Activated naive CD4-positive, alpha-beta T cell treated with anti-CD3 and anti-CD28 coated beads, Interleukin-2, amount 50 U/mL, for 24 hours (primary cell): ENCODE data around the gene STAP2.

Experiments used
- H3K27ac Mint-ChIP-seq: one replicate; pipeline ENCODE4 v1.8.0; 2021; ENCODE audit warnings: mild to moderate bottlenecking, mixed read lengths
- H3K27me3 Mint-ChIP-seq: one replicate; pipeline ENCODE4 v1.8.0; 2021; ENCODE audit warnings: mixed read lengths
- H3K36me3 Mint-ChIP-seq: one replicate; pipeline ENCODE4 v1.8.0; 2021; ENCODE audit warnings: mixed read lengths
- H3K4me1 Mint-ChIP-seq: one replicate; pipeline ENCODE4 v1.8.0; 2021; ENCODE audit warnings: mixed read lengths
- H3K4me3 Mint-ChIP-seq: one replicate; pipeline ENCODE4 v1.8.0; 2021; ENCODE audit warnings: mild to moderate bottlenecking, mixed read lengths
- H3K9me3 Mint-ChIP-seq: one replicate; pipeline ENCODE4 v1.8.0; 2021; ENCODE audit warnings: mixed read lengths

STAP2 gene

GRCh38 chr19:4362831-4363545 is 24.4 kb upstream of the STAP2 start:
- Mint-ChIP-seq H3K36me3 (peaks cover 2% of the 10 kb centered on the region), H3K9me3 (no peaks in the 10 kb centered on the region), H3K4me1 (peaks cover 5% of the 10 kb centered on the region), H3K4me3 (no peak overlapping the region), H3K27ac (no peak overlapping the region), H3K27me3 (no peaks in the 10 kb centered on the region)

GRCh38 chr19:4362101-4362828 is 23.6 kb upstream of the STAP2 start:
- Mint-ChIP-seq H3K36me3 (peaks cover 2% of the 10 kb centered on the region), H3K27me3 (no peaks in the 10 kb centered on the region), H3K9me3 (no peaks in the 10 kb centered on the region), H3K4me3 (no peak overlapping the region), H3K4me1 (no peaks in the 10 kb centered on the region), H3K27ac (no peak overlapping the region)

DNA sequence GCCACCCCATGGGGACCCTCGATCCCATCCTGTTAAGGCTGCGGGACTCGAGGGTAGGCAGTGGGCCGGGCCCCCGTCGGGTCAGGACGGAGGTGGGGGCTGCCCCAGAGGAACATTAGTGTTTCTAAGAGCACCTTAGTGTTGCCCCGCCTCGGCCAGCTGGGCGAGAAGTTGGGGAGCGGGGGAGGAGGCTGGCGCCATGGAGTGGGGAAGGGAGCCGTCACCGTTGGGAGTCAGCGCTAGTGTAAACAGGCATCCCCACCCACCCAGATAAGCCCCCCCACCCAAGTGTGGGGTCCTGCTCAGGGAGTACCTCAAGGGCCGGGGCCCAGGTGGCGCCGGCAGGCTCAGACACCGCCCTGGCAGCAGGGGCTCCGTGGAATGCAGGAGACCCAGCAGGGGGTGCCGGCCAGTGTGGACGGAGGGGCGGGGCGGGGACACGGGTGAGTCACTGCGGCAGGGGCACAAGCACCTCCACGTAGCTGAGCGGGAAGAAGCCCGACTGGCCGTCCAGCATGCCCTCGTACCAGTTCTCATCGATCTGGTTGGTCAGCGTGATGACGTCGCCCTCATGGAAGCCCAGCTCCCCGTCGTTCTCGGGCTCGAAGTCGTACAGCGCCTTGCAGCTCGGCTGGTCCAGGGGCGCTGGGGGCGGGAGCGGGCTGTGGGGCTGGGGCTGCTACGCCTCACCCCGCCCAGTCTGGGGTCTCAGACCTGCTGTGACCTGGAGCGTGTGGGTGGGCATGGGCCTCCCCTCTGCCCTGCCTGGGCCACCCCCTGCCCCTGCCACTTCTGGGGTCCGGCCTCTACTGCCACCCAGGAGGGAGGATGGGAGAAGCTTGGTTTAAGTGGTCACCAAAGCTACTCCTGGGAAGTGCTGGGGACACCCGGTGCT is 22.8 kb upstream of the STAP2 start:
- Mint-ChIP-seq H3K4me1 (no peaks in the 10 kb centered on the region), H3K36me3 (peaks cover 2% of the 10 kb centered on the region), H3K9me3 (no peaks in the 10 kb centered on the region), H3K27ac (no peak overlapping the region), H3K4me3 (no peak overlapping the region), H3K27me3 (no peaks in the 10 kb centered on the region)

GRCh38 chr19:4360641-4361151 is 22.1 kb upstream of the STAP2 start:
- Mint-ChIP-seq H3K27ac (no peak overlapping the region), H3K9me3 (no peaks in the 10 kb centered on the region), H3K4me1 (no peaks in the 10 kb centered on the region), H3K4me3 (no peak overlapping the region), H3K27me3 (no peaks in the 10 kb centered on the region), H3K36me3 (peaks cover 2% of the 10 kb centered on the region)

DNA sequence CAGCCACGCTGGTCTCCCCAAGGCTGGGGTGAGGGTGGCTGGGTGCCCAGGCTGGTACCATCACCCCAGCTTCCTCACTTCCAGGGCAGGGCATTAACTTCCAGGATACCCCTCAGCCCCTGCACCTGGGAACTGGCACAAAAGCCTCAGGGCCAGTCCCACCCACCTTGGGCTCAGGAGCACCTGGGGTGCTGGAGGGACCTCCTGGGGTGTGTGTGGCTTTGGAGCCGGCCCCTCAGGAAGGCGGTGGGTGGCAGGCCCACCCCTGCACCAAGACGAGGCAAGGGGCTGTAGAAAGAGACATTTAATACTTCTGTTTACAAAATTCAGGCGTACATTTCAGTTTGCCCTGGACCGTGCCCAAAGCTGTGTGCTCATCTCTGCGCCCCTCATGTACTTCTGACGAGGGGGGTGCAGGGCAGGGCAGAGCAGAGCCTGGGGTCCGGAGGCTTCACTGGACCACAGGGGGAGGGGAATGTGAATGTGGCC is 21.5 kb upstream of the STAP2 start:
- Mint-ChIP-seq H3K9me3 (no peaks in the 10 kb centered on the region), H3K4me1 (no peaks in the 10 kb centered on the region), H3K4me3 (no peak overlapping the region), H3K36me3 (peaks cover 2% of the 10 kb centered on the region), H3K27me3 (no peaks in the 10 kb centered on the region), H3K27ac (no peak overlapping the region)

DNA sequence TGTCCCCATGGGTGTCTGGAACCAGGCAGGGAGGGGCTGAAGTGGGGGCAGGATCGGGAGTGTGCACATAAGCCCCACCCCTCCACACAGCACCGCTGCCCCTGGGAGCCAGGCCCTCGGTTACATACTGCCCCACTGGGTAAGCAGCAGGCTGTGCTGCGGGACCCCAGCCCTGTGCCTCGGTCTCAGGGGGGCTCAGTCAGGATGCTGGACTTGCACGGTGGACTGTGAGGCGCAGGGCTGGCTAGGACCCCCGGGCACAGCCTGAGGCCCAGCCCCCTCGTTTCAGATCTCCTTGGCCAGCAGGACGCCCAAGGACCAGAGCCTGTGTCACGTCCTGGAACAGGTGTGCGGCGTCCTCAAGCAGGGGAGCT is 21.0 kb upstream of the STAP2 start:
- Mint-ChIP-seq H3K4me1 (no peaks in the 10 kb centered on the region), H3K9me3 (no peaks in the 10 kb centered on the region), H3K4me3 (no peak overlapping the region), H3K27ac (no peak overlapping the region), H3K36me3 (peaks cover 2% of the 10 kb centered on the region), H3K27me3 (no peaks in the 10 kb centered on the region)

- H3K36me3 Mint-ChIP-seq, result peaks cover 2% of the 10 kb centered on the region
- H3K4me3 Mint-ChIP-seq, result no peak overlapping the region
- no peaks in the 10 kb centered on the region for H3K27me3 Mint-ChIP-seq
- no peaks in the 10 kb centered on the region for H3K9me3 Mint-ChIP-seq
- no peak overlapping the region for H3K27ac Mint-ChIP-seq
- no peaks in the 10 kb centered on the region for H3K4me1 Mint-ChIP-seq
Observed at GRCh38 chr19:4358709-4359626, 20.3 kb upstream of the STAP2 start.

GRCh38 chr19:4357921-4358326 is 19.3 kb upstream of the STAP2 start:
- Mint-ChIP-seq H3K4me3 (no peak overlapping the region), H3K9me3 (no peaks in the 10 kb centered on the region), H3K27me3 (no peaks in the 10 kb centered on the region), H3K4me1 (no peaks in the 10 kb centered on the region), H3K27ac (no peak overlapping the region), H3K36me3 (peaks cover 2% of the 10 kb centered on the region)

DNA sequence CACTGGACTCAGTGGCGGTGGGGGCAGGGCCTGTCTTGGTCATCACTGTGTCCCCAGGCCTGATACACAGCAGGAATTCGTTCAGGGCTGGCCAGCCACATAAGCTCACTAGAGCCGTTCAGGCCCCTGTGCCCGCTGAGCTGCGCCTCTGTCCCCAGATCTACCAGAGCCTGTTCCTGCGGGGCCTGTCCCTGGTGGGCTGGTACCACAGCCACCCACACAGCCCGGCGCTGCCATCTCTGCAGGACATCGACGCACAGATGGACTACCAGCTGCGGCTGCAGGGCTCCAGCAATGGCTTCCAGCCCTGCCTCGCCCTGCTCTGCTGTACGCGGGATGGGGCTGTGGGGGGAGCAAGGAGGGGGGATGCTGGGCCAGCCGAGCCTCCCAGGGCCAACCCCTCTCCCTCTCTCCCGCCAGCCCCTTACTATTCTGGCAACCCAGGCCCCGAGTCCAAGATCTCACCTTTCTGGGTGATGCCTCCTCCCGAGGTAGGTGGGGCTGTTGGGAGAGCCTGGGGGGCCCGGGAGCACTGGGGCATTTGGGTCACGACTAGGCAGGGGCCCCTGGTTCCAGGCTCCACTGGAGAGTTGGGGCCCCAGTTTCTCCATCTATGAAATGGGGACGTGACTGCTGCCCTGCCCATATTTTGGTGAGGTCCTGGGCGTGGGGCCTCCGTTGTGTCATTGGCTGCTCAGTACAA is 18.6 kb upstream of the STAP2 start:
- Mint-ChIP-seq H3K27me3 (no peaks in the 10 kb centered on the region), H3K4me1 (peaks cover 4% of the 10 kb centered on the region), H3K4me3 (no peak overlapping the region), H3K27ac (no peak overlapping the region), H3K36me3 (peaks cover 2% of the 10 kb centered on the region), H3K9me3 (no peaks in the 10 kb centered on the region)

GRCh38 chr19:4354897-4355296 is 16.3 kb upstream of the STAP2 start:
- no peaks in the 10 kb centered on the region for H3K36me3 Mint-ChIP-seq
- H3K27ac Mint-ChIP-seq, result no peak overlapping the region
- peaks cover 4% of the 10 kb centered on the region for H3K4me1 Mint-ChIP-seq
- no peaks in the 10 kb centered on the region for H3K27me3 Mint-ChIP-seq
- no peak overlapping the region for H3K4me3 Mint-ChIP-seq
- H3K9me3 Mint-ChIP-seq, result no peaks in the 10 kb centered on the region

DNA sequence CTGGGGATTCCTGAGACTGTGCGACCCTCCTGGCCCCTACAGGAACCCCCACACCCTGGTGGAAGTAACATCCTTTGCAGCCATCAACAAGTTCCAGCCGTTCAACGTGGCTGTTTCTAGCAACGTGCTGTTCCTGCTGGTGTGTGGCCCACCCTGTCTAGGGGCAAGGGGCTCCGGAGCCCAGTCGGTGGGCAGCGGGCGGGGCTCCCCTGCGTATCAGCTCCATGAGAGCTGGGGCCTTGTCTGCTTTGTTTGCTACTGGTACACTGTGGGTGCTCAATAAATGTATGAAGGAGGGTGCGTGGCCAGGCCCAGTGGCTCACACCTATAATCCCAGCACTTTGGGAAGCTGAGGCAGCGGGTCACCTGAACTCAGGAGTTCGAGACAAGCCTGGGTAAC is 15.7 kb upstream of the STAP2 start:
- H3K36me3 Mint-ChIP-seq, result no peaks in the 10 kb centered on the region

GRCh38 chr19:4352701-4353121 is 14.1 kb upstream of the STAP2 start:
- H3K4me1 Mint-ChIP-seq, result peaks cover 4% of the 10 kb centered on the region
- H3K27ac Mint-ChIP-seq, result no peak overlapping the region
- H3K9me3 Mint-ChIP-seq, result no peaks in the 10 kb centered on the region
- no peaks in the 10 kb centered on the region for H3K27me3 Mint-ChIP-seq
- no peaks in the 10 kb centered on the region for H3K36me3 Mint-ChIP-seq
- no peak overlapping the region for H3K4me3 Mint-ChIP-seq

More for the DNA sequence above, 15.7 kb upstream of the STAP2 start:
- H3K27me3 Mint-ChIP-seq, result no peaks in the 10 kb centered on the region
- no peaks in the 10 kb centered on the region for H3K9me3 Mint-ChIP-seq
- H3K4me1 Mint-ChIP-seq, result peaks cover 4% of the 10 kb centered on the region
- H3K27ac Mint-ChIP-seq, result no peak overlapping the region
- no peak overlapping the region for H3K4me3 Mint-ChIP-seq

DNA sequence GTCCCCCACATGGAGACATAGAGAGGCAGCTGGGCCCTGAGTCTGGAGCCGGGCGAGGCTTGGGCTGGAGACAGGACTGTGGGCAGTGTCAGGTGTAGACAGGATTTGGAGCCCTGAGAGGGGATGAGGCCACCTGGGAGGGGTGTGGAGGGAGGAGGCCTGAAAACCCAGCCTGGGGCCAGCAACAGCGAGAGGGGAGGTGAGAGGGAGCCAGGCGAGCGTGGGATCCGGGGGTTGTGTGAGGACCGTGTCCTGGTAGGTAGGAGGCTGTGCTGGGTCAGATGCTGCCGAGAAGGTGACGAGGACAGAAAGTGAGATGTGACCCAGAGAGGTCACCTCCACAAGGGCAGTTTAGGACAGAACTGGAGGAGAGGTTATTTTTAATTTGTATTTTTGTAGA is 12.1 kb upstream of the STAP2 start:
- Mint-ChIP-seq H3K36me3 (peaks cover 3% of the 10 kb centered on the region), H3K4me1 (peaks cover 7% of the 10 kb centered on the region), H3K27ac (peak overlapping the region; percentile 41), H3K9me3 (no peaks in the 10 kb centered on the region), H3K27me3 (no peaks in the 10 kb centered on the region), H3K4me3 (no peak overlapping the region)

DNA sequence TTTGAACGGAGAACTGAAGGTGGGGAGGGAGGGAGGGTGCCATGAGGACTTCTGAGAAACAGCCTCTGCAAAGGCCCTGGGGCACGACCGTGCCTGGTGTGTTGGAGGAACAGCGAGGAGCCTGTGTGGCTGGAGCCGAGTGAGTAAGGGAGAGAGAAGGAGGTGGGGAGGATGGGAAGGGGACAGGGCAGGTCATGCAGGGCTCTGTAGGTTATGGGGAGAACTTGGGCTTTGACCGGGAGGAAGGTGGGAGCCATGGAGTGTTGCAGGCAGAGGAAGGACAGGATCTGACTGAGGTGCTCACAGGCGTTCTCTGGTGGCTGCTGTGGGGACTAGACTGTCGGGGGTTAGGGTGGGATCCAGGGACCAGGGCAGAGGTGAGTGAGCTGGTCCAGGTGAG is 11.5 kb upstream of the STAP2 start:
- peaks cover 3% of the 10 kb centered on the region for H3K36me3 Mint-ChIP-seq
- H3K4me1 Mint-ChIP-seq, result peaks cover 10% of the 10 kb centered on the region
- H3K4me3 Mint-ChIP-seq, result no peak overlapping the region
- peak overlapping the region; percentile 23 for H3K27ac Mint-ChIP-seq
- H3K27me3 Mint-ChIP-seq, result no peaks in the 10 kb centered on the region
- H3K9me3 Mint-ChIP-seq, result no peaks in the 10 kb centered on the region
